T-cell (primary cell): Measurements from ENCODE around the gene TMUB1. TPM values are rescaled to one million over a fixed set of nuclear protein-coding genes. Genes with fewer than 3 reads are reported as not detected.

Experiments used
- ATAC-seq, 4 experiments: fragments of 200-7000 bp in 3 of 4; fragments of 150-1000 bp in 1 of 4; cut with Tn5 transposase; replicated peaks in 1 of 4; 1 replicate in 3 of 4; 2 replicates in 1 of 4; pipeline ENCODE4 v1.10.0; 2021; ENCODE audit warnings: moderate library complexity in 3 of 4, mild to moderate bottlenecking in 2 of 4, moderate number of reproducible peaks in 1 of 4
- CTCF ChIA-PET, 2 donors: fragments of 300-600 bp; sonication (Branson Sonifier 250); formaldehyde crosslinking; loops; one replicate each; lab custom pipeline; 2022; ENCODE audit warnings: antibody characterized with exemption in 2 of 2; lab: Charles Lee
- POLR2A ChIA-PET, 2 donors: fragments of 300-600 bp; sonication (Branson Sonifier 250); formaldehyde crosslinking; loops; one replicate each; lab custom pipeline; 2022; ENCODE audit warnings: antibody characterized with exemption in 2 of 2; lab: Charles Lee
- DNase-seq, 35 experiments: peaks; one replicate each; pipeline versions ENCODE4 v3.0.0 to v3.0.0-alpha.2; 2013 to 2023
- H3K27ac ChIP-seq: one replicate; pipeline ENCODE4 v1.5.1; 2013; ENCODE audit warnings: low read length
- H3K27me3 ChIP-seq, 2 experiments: replicated peaks in 1 of 2; 1 replicate in 1 of 2; 2 replicates in 1 of 2; pipeline versions ENCODE4 v1.6.1 to v1.7.0; 2013; ENCODE audit warnings: low read length in 1 of 2, mixed read lengths in 1 of 2; ENCODE audit not compliant: control insufficient read depth in 2 of 2, insufficient read depth in 2 of 2; ENCODE audit errors: extremely low read depth in 1 of 2
- H3K36me3 ChIP-seq, 2 donors: 1 replicate in 1 of 2; 2 replicates in 1 of 2; pipeline versions ENCODE4 v1.6.1 to v1.7.0; 2013; ENCODE audit warnings: low read length in 1 of 2; ENCODE audit not compliant: control insufficient read depth in 2 of 2, insufficient read depth in 1 of 2; ENCODE audit errors: extremely low read depth in 1 of 2
- H3K4me1 ChIP-seq, 2 experiments: 1 replicate in 1 of 2; 2 replicates in 1 of 2; pipeline versions ENCODE4 v1.6.1 to v1.7.0; 2013; ENCODE audit warnings: low read length in 2 of 2, mixed read lengths in 1 of 2; ENCODE audit not compliant: insufficient read depth in 2 of 2, control insufficient read depth in 1 of 2; ENCODE audit errors: extremely low read depth in 1 of 2
- H3K4me3 ChIP-seq, 2 donors: 1 replicate in 1 of 2; 2 replicates in 1 of 2; pipeline versions ENCODE4 v1.5.1 to v1.7.0; 2013; ENCODE audit warnings: mild to moderate bottlenecking in 2 of 2, low read length in 1 of 2, moderate library complexity in 1 of 2; ENCODE audit not compliant: control insufficient read depth in 1 of 2; ENCODE audit errors: extremely low read depth in 1 of 2
- H3K9me3 ChIP-seq: 2 replicates; pipeline ENCODE4 v1.7.0; 2013
- H3K27ac Mint-ChIP-seq, 2 donors: one replicate each; pipeline ENCODE4 v1.8.0; 2020 to 2021; ENCODE audit warnings: mild to moderate bottlenecking in 2 of 2, mixed read lengths in 2 of 2
- H3K27me3 Mint-ChIP-seq, 2 donors: one replicate each; pipeline ENCODE4 v1.8.0; 2021 to 2022; ENCODE audit warnings: mixed read lengths in 2 of 2
- H3K36me3 Mint-ChIP-seq: one replicate; pipeline ENCODE4 v1.8.0; 2021; ENCODE audit warnings: mixed read lengths
- H3K4me1 Mint-ChIP-seq, 3 donors: one replicate each; pipeline ENCODE4 v1.8.0; 2020 to 2022; ENCODE audit warnings: mixed read lengths in 3 of 3, mild to moderate bottlenecking in 1 of 3
- H3K4me3 Mint-ChIP-seq, 3 donors: one replicate each; pipeline ENCODE4 v1.8.0; 2020 to 2022; ENCODE audit warnings: mild to moderate bottlenecking in 3 of 3, mixed read lengths in 3 of 3, moderate library complexity in 3 of 3
- H3K9me3 Mint-ChIP-seq, 3 donors: one replicate each; pipeline ENCODE4 v1.8.0; 2020 to 2022; ENCODE audit warnings: mixed read lengths in 3 of 3
- WGBS: methylation state at CpG from one replicate; pipeline ENCODE4 v1.1.5; 2013; ENCODE audit warnings: missing lambda C conversion rate; ENCODE audit not compliant: insufficient coverage; 5-methylcytosine and 5-hydroxymethylcytosine counted together
- total RNA-seq, 35 experiments: library from RNA in 6 of 35; stranded (reverse) in 6 of 35; fragments of 120-200 nt in 1 of 35; gene quantifications; one replicate each; pipeline versions ENCODE4 v1.2.1 to v1.2.4 and lab custom pipeline; 2013 to 2026

Gene TMUB1
- total RNA-seq, 5 donors from 2014 or later (not counting 1 experiment from before 2014, with no cell fraction given) = 44.0 to 67.0 (median 56.5) TPM

- Histone ChIP-seq H3K27ac (peak overlapping the region; percentile 64), H3K27me3 (no peaks in the 10 kb centered on the region), H3K9me3 (no peaks in the 10 kb centered on the region), H3K4me1 (peaks cover 15 to 60% of the 10 kb centered on the region in 2 experiments), H3K36me3 (peaks cover 7 to 16% of the 10 kb centered on the region in 2 donors), H3K4me3 (peak overlapping the region; percentile 77 to 90)
- peak in 3 of 4 experiments; percentile 0 to 8 (median 1) for ATAC-seq
- peak overlapping the region; percentile 79 to 85 (median 80) for H3K4me3 Mint-ChIP-seq
- H3K4me1 Mint-ChIP-seq = peaks cover 31 to 42% (median 34%) of the 10 kb centered on the region in 3 donors
- peaks cover 9% of the 10 kb centered on the region for H3K36me3 Mint-ChIP-seq
- POLR2A ChIA-PET = no interaction called here
- peak overlapping the region; percentile 73 to 82 for H3K27ac Mint-ChIP-seq
- CTCF ChIA-PET = interaction anchor here in 1 of 2 donors (1.0 to 1.2 kb wide), 3 partner anchors 21 to 62 kb away, joined by 3 to 6 read pairs (median 5); partner anchors contain the start of genes ABCB8 and SLC4A2
- DNase-seq = no peak
- no peaks in the 10 kb centered on the region for H3K9me3 Mint-ChIP-seq
- under 1% methylated on average over 28 of the region's 31 CpGs for WGBS
- H3K27me3 Mint-ChIP-seq = peaks cover 2 to 4% of the 10 kb centered on the region in 2 donors
These were observed 3.2 kb downstream of the TMUB1 start for GRCh38 chr7:151080067-151080521.

GRCh38 chr7:151079199-151079910, 3.9 kb downstream of the TMUB1 start:
- Histone ChIP-seq H3K36me3 (peaks cover 14 to 22% of the 10 kb centered on the region in 2 donors), H3K27ac (peak overlapping the region; percentile 64), H3K9me3 (no peaks in the 10 kb centered on the region), H3K4me1 (peaks cover 15 to 54% of the 10 kb centered on the region in 2 experiments), H3K4me3 (peak overlapping the region; percentile 77 to 90), H3K27me3 (no peaks in the 10 kb centered on the region)
- Mint-ChIP-seq H3K36me3 (peaks cover 13% of the 10 kb centered on the region), H3K4me3 (peak overlapping the region; percentile 79 to 85 (median 80)), H3K27ac (peak overlapping the region in 1 of 2 donors; percentile 82), H3K27me3 (no peaks in the 10 kb centered on the region), H3K9me3 (no peaks in the 10 kb centered on the region), H3K4me1 (peaks cover 26 to 37% (median 27%) of the 10 kb centered on the region in 3 donors)
- ATAC-seq (no peak), DNase-seq (no peak)
- WGBS = 97% methylated on average over 21 of the region's 27 CpGs
- CTCF ChIA-PET = no interaction called here
- POLR2A ChIA-PET = no interaction called here

GRCh38 chr7:151078233-151079040, 4.9 kb downstream of the TMUB1 start:
- ChIA-PET POLR2A (interaction anchor here in 1 of 2 donors (0.6 kb wide), 1 partner anchor 22 kb away, joined by 4 read pairs; no protein-coding TSS in a partner anchor), CTCF (interaction anchor here in 1 of 2 donors (0.6 kb wide), 1 partner anchor 100 kb away, joined by 5 read pairs; no protein-coding TSS in a partner anchor)
- H3K9me3 ChIP-seq = no peaks in the 10 kb centered on the region
- no peak overlapping the region for H3K4me3 ChIP-seq
- peaks cover 13% of the 10 kb centered on the region for H3K36me3 Mint-ChIP-seq
- H3K4me1 ChIP-seq = peaks cover 11 to 44% of the 10 kb centered on the region in 2 experiments
- peaks cover 18 to 34% (median 25%) of the 10 kb centered on the region in 3 donors for H3K4me1 Mint-ChIP-seq
- ATAC-seq = no peak
- H3K27me3 Mint-ChIP-seq = no peaks in the 10 kb centered on the region
- H3K27ac ChIP-seq = no peak overlapping the region
- no peak for DNase-seq
- peak overlapping the region; percentile 79 to 85 (median 80) for H3K4me3 Mint-ChIP-seq
- H3K36me3 ChIP-seq = peaks cover 20 to 32% of the 10 kb centered on the region in 2 donors
- no peaks in the 10 kb centered on the region for H3K9me3 Mint-ChIP-seq
- H3K27me3 ChIP-seq = no peaks in the 10 kb centered on the region
- peak overlapping the region; percentile 2 to 71 for H3K27ac Mint-ChIP-seq
- WGBS = 78% methylated on average over 22 of the region's 22 CpGs

- Mint-ChIP-seq H3K4me3 (peak overlapping the region; percentile 50 to 59 (median 58)), H3K27me3 (no peaks in the 10 kb centered on the region), H3K36me3 (peaks cover 13% of the 10 kb centered on the region), H3K27ac (peak overlapping the region in 1 of 2 donors; percentile 71), H3K9me3 (no peaks in the 10 kb centered on the region), H3K4me1 (peaks cover 15 to 31% (median 23%) of the 10 kb centered on the region in 3 donors)
- ChIA-PET CTCF (no interaction called here), POLR2A (interaction anchor here (0.6 kb wide), 2 partner anchors 22 to 1482 kb away, joined by 3 to 4 read pairs; no protein-coding TSS in a partner anchor)
- Histone ChIP-seq H3K4me1 (peaks cover 11 to 43% of the 10 kb centered on the region in 2 experiments), H3K27ac (no peak overlapping the region), H3K4me3 (no peak overlapping the region), H3K27me3 (no peaks in the 10 kb centered on the region), H3K36me3 (peaks cover 20 to 35% of the 10 kb centered on the region in 2 donors), H3K9me3 (no peaks in the 10 kb centered on the region)
- DNase-seq (no peak), ATAC-seq (no peak)
- WGBS = 91% methylated on average over 9 of the region's 10 CpGs
These were observed 5.5 kb downstream of the TMUB1 start for GRCh38 chr7:151077705-151078232.

DNA sequence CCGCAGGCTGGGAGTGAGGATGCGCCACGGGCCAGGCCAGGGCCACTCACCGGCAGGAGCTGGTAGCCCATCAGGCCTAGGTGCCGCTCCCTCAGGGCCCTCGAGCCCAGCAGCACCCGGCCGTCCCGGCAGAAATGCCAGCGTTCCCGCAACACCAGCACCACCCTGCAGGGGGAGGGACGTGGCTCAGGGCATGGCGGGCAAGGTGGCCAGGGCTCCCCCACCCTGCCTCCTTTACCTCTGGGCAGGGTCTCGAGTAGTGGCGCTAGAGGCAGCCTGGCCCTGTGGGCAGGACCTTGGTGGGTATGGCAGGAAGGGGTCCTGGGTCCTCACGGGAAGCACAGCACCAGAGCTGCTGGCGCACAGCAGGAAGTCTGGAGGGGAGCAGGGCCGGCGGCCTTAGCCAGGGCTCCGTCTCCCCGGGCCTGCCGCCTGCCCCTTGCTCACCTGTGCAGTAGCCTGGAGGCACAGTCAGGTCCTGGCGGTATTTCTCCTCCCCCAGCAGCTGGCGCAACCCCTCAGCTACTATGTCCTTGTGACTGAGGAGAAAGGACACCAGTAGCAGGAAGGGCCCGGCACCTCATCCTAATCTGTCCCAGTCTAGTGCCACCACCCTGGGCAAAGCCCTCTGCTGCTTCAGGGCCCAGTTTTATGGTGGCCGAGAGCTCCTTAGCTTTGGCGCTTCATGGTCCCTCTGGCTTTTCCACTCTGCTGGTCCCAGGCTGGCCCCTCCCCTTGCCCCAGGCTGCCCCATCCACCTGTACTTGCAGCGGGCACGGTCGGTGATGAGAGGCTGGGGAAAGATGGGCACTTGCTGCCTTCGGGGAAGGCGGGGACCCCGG, 6.2 kb downstream of the TMUB1 start:
- WGBS = 86% methylated on average over 20 of the region's 33 CpGs
- H3K36me3 ChIP-seq = peaks cover 24 to 36% of the 10 kb centered on the region in 2 donors
- no peak overlapping the region for H3K27ac Mint-ChIP-seq
- H3K4me1 Mint-ChIP-seq = peaks cover 11 to 25% (median 20%) of the 10 kb centered on the region in 3 donors
- peaks cover 13% of the 10 kb centered on the region for H3K36me3 Mint-ChIP-seq
- no peak overlapping the region for H3K4me3 Mint-ChIP-seq
- H3K9me3 ChIP-seq = no peaks in the 10 kb centered on the region
- CTCF ChIA-PET = no interaction called here
- H3K27ac ChIP-seq = no peak overlapping the region
- DNase-seq = no peak
- peaks cover 7 to 36% of the 10 kb centered on the region in 2 experiments for H3K4me1 ChIP-seq
- no peaks in the 10 kb centered on the region for H3K9me3 Mint-ChIP-seq
- H3K4me3 ChIP-seq = no peak overlapping the region
- no peaks in the 10 kb centered on the region for H3K27me3 Mint-ChIP-seq
- no peak for ATAC-seq
- POLR2A ChIA-PET = interaction anchor here (0.6 kb wide), 2 partner anchors 21 to 1483 kb away, joined by 3 to 4 read pairs; no protein-coding TSS in a partner anchor
- no peaks in the 10 kb centered on the region for H3K27me3 ChIP-seq
